ENCODE measurements around the gene MSX1.

DNA sequence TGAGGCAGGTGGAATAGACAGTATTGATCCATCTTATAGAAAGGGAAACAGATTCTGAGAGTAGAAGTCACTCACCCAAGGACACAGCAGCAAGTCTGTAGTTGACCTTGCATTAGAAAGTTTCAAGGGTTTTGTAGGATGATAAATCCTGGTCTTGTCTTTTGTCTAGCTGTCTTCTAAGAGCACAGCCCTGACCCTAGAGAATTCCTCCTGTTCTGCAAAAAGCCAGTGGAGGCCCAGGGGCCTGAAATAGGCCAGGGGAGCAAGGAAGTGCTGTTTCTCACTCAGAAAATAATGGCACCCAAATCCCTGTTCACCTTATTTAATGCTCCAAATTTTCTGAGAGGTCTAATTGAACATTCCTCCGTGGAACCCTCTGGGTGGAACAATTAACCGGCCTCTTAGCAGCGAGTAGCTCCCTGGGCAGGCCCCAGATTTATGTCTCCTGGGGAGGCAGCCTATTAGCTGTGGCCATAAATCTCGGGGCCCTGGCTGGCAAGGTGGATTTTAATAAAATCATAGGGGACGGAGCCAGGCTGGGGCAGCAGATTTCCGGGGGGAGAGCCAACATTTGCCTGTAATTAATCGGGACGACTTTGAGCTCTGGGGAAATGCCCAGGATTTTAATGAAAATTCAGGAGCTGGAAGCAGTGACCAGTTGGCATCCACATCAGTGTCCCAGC is 49.2 kb upstream of the MSX1 start:
- no peak for TF ChIP-seq SPI1 (IDR thresholded peaks at IDR 0.05; ENCODE audit: low read depth, low read length)
- no peak for TF ChIP-seq POLR2A (IDR thresholded peaks at IDR 0.05; ENCODE audit: low read depth, low read length)
- TF ChIP-seq POLR2AphosphoS5 (IDR thresholded peaks at IDR 0.05; ENCODE audit: low read depth, low read length), result no peak
- TF ChIP-seq TAF1 (IDR thresholded peaks at IDR 0.05; ENCODE audit: low read depth, low read length), result no peak
- TF ChIP-seq POU2F2 (IDR thresholded peaks at IDR 0.05; ENCODE audit: low read depth, low read length), result no peak
- TF ChIP-seq PAX5 (IDR thresholded peaks at IDR 0.05; ENCODE audit: insufficient read depth, low read length, severe bottlenecking), result no peak

Data from GM12891 (cell line).